ENCODE results near the gene ANTXR1. TPM values are rescaled to one million over a fixed set of nuclear protein-coding genes. Genes with fewer than 3 reads are reported as not detected.

The ANTXR1 gene
- total RNA-seq, 2 donors from 2014 or later = 48.3 to 54.5 TPM

- Histone ChIP-seq H3K9me3 (ENCODE audit: control insufficient read depth, low read length) (peaks cover 18% of the 10 kb centered on the region), H3K27ac (ENCODE audit: low read depth, low read length) (no peak overlapping the region), H3K36me3 (ENCODE audit: control insufficient read depth, insufficient read depth, low read length) (no peaks in the 10 kb centered on the region), H3K9ac (ENCODE audit: extremely low read depth, low read length, poor library complexity, severe bottlenecking) (no peak overlapping the region), H3K4me1 (ENCODE audit: control insufficient read depth, insufficient read depth, low read length) (no peaks in the 10 kb centered on the region), H3K27me3 (ENCODE audit: control insufficient read depth, insufficient read depth, low read length, poor library complexity, severe bottlenecking) (peaks cover 6% of the 10 kb centered on the region), H3K4me3 (ENCODE audit: low read length) (no peak overlapping the region)
- WGBS, 2 experiments (ENCODE audit: insufficient coverage in 1 of 2, insufficient read length in 1 of 2) = 96 to 98% methylated on average over 4 to 6 of the region's 6 CpGs
- Mint-ChIP-seq H3K27me3 (ENCODE audit: insufficient read depth) (peaks cover 3% of the 10 kb centered on the region), H3K4me3 (no peak overlapping the region), H3K4me1 (no peaks in the 10 kb centered on the region), H3K9me3 (peaks cover 9% of the 10 kb centered on the region), H3K27ac (no peak overlapping the region), H3K36me3 (ENCODE audit: low read depth) (peaks cover 16% of the 10 kb centered on the region)
- TF ChIP-seq CTCF (conservative IDR thresholded peaks at IDR 0.05) = no peak
- no peak for DNase-seq
These were observed 197.4 kb downstream of the ANTXR1 start for GRCh38 chr2:69210385-69210784.

GRCh38 chr2:69211048-69211447 lies 198.1 kb downstream of the ANTXR1 start:
- peaks cover 3% of the 10 kb centered on the region for H3K27me3 Mint-ChIP-seq (ENCODE audit: insufficient read depth)
- Histone ChIP-seq H3K4me3 (ENCODE audit: low read length) (no peak overlapping the region), H3K4me1 (ENCODE audit: control insufficient read depth, insufficient read depth, low read length) (no peaks in the 10 kb centered on the region), H3K9ac (ENCODE audit: extremely low read depth, low read length, poor library complexity, severe bottlenecking) (no peak overlapping the region), H3K27ac (ENCODE audit: low read depth, low read length) (no peak overlapping the region), H3K27me3 (ENCODE audit: control insufficient read depth, insufficient read depth, low read length, poor library complexity, severe bottlenecking) (peaks cover 6% of the 10 kb centered on the region), H3K9me3 (ENCODE audit: control insufficient read depth, low read length) (peaks cover 18% of the 10 kb centered on the region), H3K36me3 (ENCODE audit: control insufficient read depth, insufficient read depth, low read length) (no peaks in the 10 kb centered on the region)
- no peak for TF ChIP-seq CTCF (conservative IDR thresholded peaks at IDR 0.05)
- H3K4me3 Mint-ChIP-seq = no peak overlapping the region
- DNase-seq = no peak
- H3K9me3 Mint-ChIP-seq = peaks cover 9% of the 10 kb centered on the region
- no peak overlapping the region for H3K27ac Mint-ChIP-seq
- H3K4me1 Mint-ChIP-seq = peaks cover 4% of the 10 kb centered on the region
- 88 to 89% methylated on average over 3 of the region's 3 CpGs for WGBS, 2 experiments (ENCODE audit: insufficient coverage in 1 of 2, insufficient read length in 1 of 2)
- H3K36me3 Mint-ChIP-seq (ENCODE audit: low read depth) = peaks cover 21% of the 10 kb centered on the region

- Histone ChIP-seq H3K4me3 (ENCODE audit: low read length) (no peak overlapping the region), H3K36me3 (ENCODE audit: control insufficient read depth, insufficient read depth, low read length) (no peaks in the 10 kb centered on the region), H3K27ac (ENCODE audit: low read depth, low read length) (no peak overlapping the region), H3K27me3 (ENCODE audit: control insufficient read depth, insufficient read depth, low read length, poor library complexity, severe bottlenecking) (peaks cover 6% of the 10 kb centered on the region), H3K4me1 (ENCODE audit: control insufficient read depth, insufficient read depth, low read length) (no peaks in the 10 kb centered on the region), H3K9me3 (ENCODE audit: control insufficient read depth, low read length) (peaks cover 14% of the 10 kb centered on the region), H3K9ac (ENCODE audit: extremely low read depth, low read length, poor library complexity, severe bottlenecking) (no peak overlapping the region)
- DNase-seq = no peak
- H3K9me3 Mint-ChIP-seq = peaks cover 11% of the 10 kb centered on the region
- TF ChIP-seq CTCF (conservative IDR thresholded peaks at IDR 0.05) = no peak
- peaks cover 7% of the 10 kb centered on the region for H3K4me1 Mint-ChIP-seq
- no peak overlapping the region for H3K4me3 Mint-ChIP-seq
- peaks cover 27% of the 10 kb centered on the region for H3K36me3 Mint-ChIP-seq (ENCODE audit: low read depth)
- 91 to 92% methylated on average over 4 to 5 of the region's 5 CpGs for WGBS, 2 experiments (ENCODE audit: insufficient coverage in 1 of 2, insufficient read length in 1 of 2)
- peaks cover 3% of the 10 kb centered on the region for H3K27me3 Mint-ChIP-seq (ENCODE audit: insufficient read depth)
- no peak overlapping the region for H3K27ac Mint-ChIP-seq
These were observed 198.7 kb downstream of the ANTXR1 start for GRCh38 chr2:69211686-69212085.
